ENCODE data around the gene RIT2. TPM values are rescaled to one million over a fixed set of nuclear protein-coding genes. Genes with fewer than 3 reads are reported as not detected.

RIT2 gene
- total and polyA plus RNA-seq, 8 donors: 0.12 TPM; not detected in 7

DNA sequence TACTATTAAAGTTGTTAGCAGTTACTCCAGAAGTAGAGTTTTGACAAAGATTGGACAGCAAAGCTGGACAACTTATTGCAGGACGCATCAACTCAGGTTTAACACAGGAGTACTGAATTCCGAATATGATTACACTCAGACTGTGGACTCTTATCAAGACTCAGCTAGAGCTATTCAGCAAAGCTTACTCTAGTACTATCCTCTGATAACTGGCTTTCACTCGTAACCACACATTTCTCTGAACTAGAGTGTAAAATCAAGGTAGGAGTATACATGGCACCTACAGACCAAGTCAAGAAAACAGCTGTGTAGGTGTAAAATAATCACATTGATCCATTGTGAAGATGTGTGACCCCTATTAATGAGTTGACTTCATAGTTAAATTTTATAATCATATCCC, 154.2 kb downstream of the RIT2 start:
- DNase-seq (no peak), FAIRE-seq (no peak), ATAC-seq (no peak)
- Histone ChIP-seq H3K36me3 (no peaks in the 10 kb centered on the region), H3K27me3 (no peaks in the 10 kb centered on the region), H3K9me3 (no peaks in the 10 kb centered on the region), H3K27ac (no peak overlapping the region), H3K4me1 (no peaks in the 10 kb centered on the region), H3K4me3 (no peak overlapping the region)
- TF ChIP-seq, protein P1, sequence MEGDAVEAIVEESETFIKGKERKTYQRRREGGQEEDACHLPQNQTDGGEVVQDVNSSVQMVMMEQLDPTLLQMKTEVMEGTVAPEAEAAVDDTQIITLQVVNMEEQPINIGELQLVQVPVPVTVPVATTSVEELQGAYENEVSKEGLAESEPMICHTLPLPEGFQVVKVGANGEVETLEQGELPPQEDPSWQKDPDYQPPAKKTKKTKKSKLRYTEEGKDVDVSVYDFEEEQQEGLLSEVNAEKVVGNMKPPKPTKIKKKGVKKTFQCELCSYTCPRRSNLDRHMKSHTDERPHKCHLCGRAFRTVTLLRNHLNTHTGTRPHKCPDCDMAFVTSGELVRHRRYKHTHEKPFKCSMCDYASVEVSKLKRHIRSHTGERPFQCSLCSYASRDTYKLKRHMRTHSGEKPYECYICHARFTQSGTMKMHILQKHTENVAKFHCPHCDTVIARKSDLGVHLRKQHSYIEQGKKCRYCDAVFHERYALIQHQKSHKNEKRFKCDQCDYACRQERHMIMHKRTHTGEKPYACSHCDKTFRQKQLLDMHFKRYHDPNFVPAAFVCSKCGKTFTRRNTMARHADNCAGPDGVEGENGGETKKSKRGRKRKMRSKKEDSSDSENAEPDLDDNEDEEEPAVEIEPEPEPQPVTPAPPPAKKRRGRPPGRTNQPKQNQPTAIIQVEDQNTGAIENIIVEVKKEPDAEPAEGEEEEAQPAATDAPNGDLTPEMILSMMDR (IDR thresholded peaks at IDR 0.05): no peak
- intact Hi-C loops (cut with DNase I): no loop called here
- WGBS, 2 donors: 53 to 60% methylated on average over 3 of the region's 3 CpGs

DNA sequence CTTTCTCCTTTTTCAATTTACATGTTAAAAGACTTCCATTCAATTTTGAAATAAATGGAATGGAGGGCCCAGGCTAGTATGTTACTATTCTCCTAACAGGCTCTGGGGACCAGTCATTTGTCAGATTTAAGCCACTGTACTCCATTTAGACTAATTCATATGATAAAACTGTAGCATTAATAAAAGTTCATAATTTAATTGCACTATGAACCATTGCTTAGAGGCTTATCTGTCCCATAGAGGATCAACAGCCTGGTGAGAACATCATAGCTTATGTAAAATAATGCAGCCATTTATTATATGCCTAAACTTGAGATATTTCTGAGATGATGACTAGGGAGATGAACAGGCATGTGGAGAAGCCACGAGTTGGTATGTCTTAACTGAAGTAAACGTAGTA, 156.0 kb downstream of the RIT2 start:
- no peaks in the 10 kb centered on the region for H3K27me3 ChIP-seq
- no peak for FAIRE-seq
- no peaks in the 10 kb centered on the region for H3K9me3 ChIP-seq
- intact Hi-C loops (cut with DNase I): no loop called here
- ATAC-seq: no peak
- H3K4me3 ChIP-seq: no peak overlapping the region
- TF ChIP-seq, protein P1 (IDR thresholded peaks at IDR 0.05): no peak
- no peaks in the 10 kb centered on the region for H3K36me3 ChIP-seq
- no peak overlapping the region for H3K27ac ChIP-seq
- 31 to 54% methylated on average over 2 of the region's 2 CpGs for WGBS, 2 donors
- no peaks in the 10 kb centered on the region for H3K4me1 ChIP-seq
- DNase-seq: no peak

DNA sequence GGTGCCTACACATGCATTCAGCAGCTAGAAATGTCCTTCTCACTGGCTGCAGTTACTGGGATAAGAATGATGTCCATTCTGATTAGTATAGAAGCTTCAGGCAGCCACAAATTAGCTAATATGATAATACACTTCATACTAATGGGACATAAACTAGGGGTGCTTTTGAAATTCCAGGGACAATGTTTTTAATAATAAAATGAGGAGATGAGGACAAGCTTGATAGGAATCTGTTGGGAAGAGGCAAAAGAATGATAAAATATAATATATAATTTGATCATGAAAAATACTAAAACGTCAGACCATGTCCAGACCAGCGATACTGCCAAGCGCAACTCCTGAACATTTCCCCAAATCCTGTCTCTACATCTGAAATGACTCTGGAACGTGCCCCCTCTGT, 157.1 kb downstream of the RIT2 start:
- TF ChIP-seq, protein P1 (IDR thresholded peaks at IDR 0.05): no peak
- DNase-seq: no peak
- H3K9me3 ChIP-seq: no peaks in the 10 kb centered on the region
- no peak for ATAC-seq
- 70 to 78% methylated on average over 4 of the region's 4 CpGs for WGBS, 2 donors
- intact Hi-C loops (cut with DNase I): no loop called here
- no peaks in the 10 kb centered on the region for H3K36me3 ChIP-seq
- no peak overlapping the region for H3K27ac ChIP-seq
- H3K27me3 ChIP-seq: no peaks in the 10 kb centered on the region
- no peak overlapping the region for H3K4me3 ChIP-seq
- FAIRE-seq: no peak
- H3K4me1 ChIP-seq: no peaks in the 10 kb centered on the region

DNA sequence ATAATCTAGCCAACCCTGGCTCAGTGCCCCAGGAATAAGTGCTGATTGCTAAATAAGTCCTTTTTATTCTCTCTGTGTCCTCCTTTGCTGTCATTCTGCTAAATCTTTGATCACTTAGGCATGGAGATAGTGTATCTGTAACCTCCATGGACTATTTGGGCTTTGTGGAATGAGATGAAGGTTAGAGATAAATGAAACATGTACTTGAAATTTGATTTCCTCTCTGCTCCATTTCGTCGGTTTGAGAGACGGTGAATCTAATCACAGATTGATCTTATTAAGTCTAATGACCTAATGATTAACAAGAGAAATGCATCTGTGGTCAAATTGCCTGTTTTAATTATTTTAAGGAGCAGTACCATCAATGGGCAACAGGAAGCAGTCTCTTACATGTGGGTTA, 159.2 kb downstream of the RIT2 start:
- TF ChIP-seq, protein P1 (IDR thresholded peaks at IDR 0.05): no peak
- FAIRE-seq: no peak

DNA sequence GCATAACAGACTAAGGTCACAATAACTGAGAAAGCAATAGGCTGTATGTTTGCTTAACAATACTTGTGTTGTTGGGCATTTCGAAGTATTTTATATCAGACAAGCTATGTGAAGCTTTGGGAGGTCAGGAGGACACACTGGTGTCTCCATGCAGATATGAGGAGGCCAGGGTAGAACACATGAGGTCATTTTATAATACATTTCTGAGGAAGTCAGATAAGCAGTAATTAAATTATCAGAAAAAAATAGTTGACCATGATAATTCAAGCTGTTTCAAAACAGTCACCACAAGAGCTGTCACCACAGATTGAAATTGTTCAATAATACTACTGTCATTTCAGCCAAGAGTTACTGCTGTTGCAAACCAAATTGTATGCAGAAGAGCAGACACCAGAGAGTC, 160.6 kb downstream of the RIT2 start:
- intact Hi-C loops (cut with DNase I): no loop called here
- H3K4me3 ChIP-seq: no peak overlapping the region
- DNase-seq (no peak), ATAC-seq (no peak), FAIRE-seq (no peak)
- TF ChIP-seq, protein P1 (IDR thresholded peaks at IDR 0.05): no peak
- H3K27me3 ChIP-seq: no peaks in the 10 kb centered on the region
- 33 to 46% methylated on average over 1 of the region's 1 CpG for WGBS, 2 donors
- no peak overlapping the region for H3K27ac ChIP-seq
- no peaks in the 10 kb centered on the region for H3K36me3 ChIP-seq
- no peaks in the 10 kb centered on the region for H3K9me3 ChIP-seq
- no peaks in the 10 kb centered on the region for H3K4me1 ChIP-seq

More for the DNA sequence above, 159.2 kb downstream of the RIT2 start:
- no peaks in the 10 kb centered on the region for H3K36me3 ChIP-seq
- intact Hi-C loops (cut with DNase I): no loop called here
- WGBS, 2 donors: 57 to 81% methylated on average over 3 of the region's 3 CpGs
- H3K27me3 ChIP-seq: no peaks in the 10 kb centered on the region
- no peak overlapping the region for H3K27ac ChIP-seq
- no peaks in the 10 kb centered on the region for H3K9me3 ChIP-seq
- ATAC-seq (no peak), DNase-seq (no peak)
- no peaks in the 10 kb centered on the region for H3K4me1 ChIP-seq
- no peak overlapping the region for H3K4me3 ChIP-seq
